WTC11 (cell line): ENCODE data around the gene ASXL3. TPM values are rescaled to one million over a fixed set of nuclear protein-coding genes. Genes with fewer than 3 reads are reported as not detected.

Experiments used
- ATAC-seq: fragments of 200-7000 bp; cut with Tn5 transposase; 2 replicates; pipeline ENCODE4 v1.10.0; 2021; ENCODE audit warnings: mild to moderate bottlenecking, moderate library complexity
- CTCF ChIA-PET: fragments of 300-600 bp; sonication (Branson Sonifier 250); formaldehyde crosslinking; loops from one replicate; lab custom pipeline; 2021; ENCODE audit warnings: antibody characterized with exemption; lab: Charles Lee
- POLR2A ChIA-PET: fragments of 350-600 bp; sonication (Branson Sonifier 250); formaldehyde crosslinking; loops from one replicate; lab custom pipeline; 2021; ENCODE audit warnings: antibody characterized with exemption; lab: Charles Lee
- DNase-seq: peaks from one replicate; pipeline ENCODE4 v3.0.0; 2021; ENCODE audit warnings: low spot score
- H3K27ac Mint-ChIP-seq: 2 replicates; pipeline ENCODE4 v1.8.0; 2021; ENCODE audit warnings: mixed read lengths
- H3K27me3 Mint-ChIP-seq: 2 replicates; pipeline ENCODE4 v1.8.0; 2021; ENCODE audit warnings: low read depth, mild to moderate bottlenecking, moderate library complexity, mixed read lengths
- H3K36me3 Mint-ChIP-seq: 2 replicates; pipeline ENCODE4 v1.8.0; 2021; ENCODE audit warnings: mixed read lengths
- H3K4me1 Mint-ChIP-seq: 2 replicates; pipeline ENCODE4 v1.8.0; 2022; ENCODE audit warnings: mixed read lengths
- H3K4me3 Mint-ChIP-seq: 2 replicates; pipeline ENCODE4 v1.8.0; 2021; ENCODE audit warnings: mild to moderate bottlenecking, moderate library complexity, mixed read lengths
- H3K9me3 Mint-ChIP-seq: 2 replicates; pipeline ENCODE4 v1.8.0; 2021; ENCODE audit warnings: mixed read lengths
- CBFB ChIP-seq: sonication (generic); formaldehyde crosslinking; IDR thresholded peaks from 2 replicates; pipeline ENCODE4 v1.8.1; 2022; ENCODE audit warnings: mild to moderate bottlenecking, low read depth, missing genetic modification reagents
- CREM ChIP-seq: sonication (generic); formaldehyde crosslinking; IDR thresholded peaks from 2 replicates; pipeline ENCODE4 v1.8.1; 2022; ENCODE audit warnings: mild to moderate bottlenecking, missing genetic modification reagents, moderate library complexity
- ERG ChIP-seq: fragments of 250-450 bp; sonication (Bioruptor Pico); IDR thresholded peaks from 2 replicates; pipeline ENCODE4 v1.8.0; 2021; ENCODE audit warnings: mild to moderate bottlenecking
- GABPB1 ChIP-seq: sonication (generic); formaldehyde crosslinking; IDR thresholded peaks from 2 replicates; pipeline ENCODE4 v1.8.1; 2023; ENCODE audit warnings: mild to moderate bottlenecking, missing genetic modification reagents
- HMGXB4 ChIP-seq: sonication (generic); formaldehyde crosslinking; IDR thresholded peaks from 2 replicates; pipeline ENCODE4 v1.8.1; 2023; ENCODE audit warnings: mild to moderate bottlenecking, moderate library complexity, missing genetic modification reagents
- PRRX2 ChIP-seq: fragments of 250-450 bp; sonication (Bioruptor Pico); IDR thresholded peaks from 2 replicates; pipeline ENCODE4 v1.8.0; 2021; ENCODE audit warnings: mild to moderate bottlenecking
- RORB ChIP-seq: fragments of 250-450 bp; sonication (Bioruptor Pico); IDR thresholded peaks from 2 replicates; pipeline ENCODE4 v1.9.0; 2021; ENCODE audit warnings: mild to moderate bottlenecking
- SP1 ChIP-seq: sonication (generic); formaldehyde crosslinking; conservative IDR thresholded peaks from 2 replicates; pipeline ENCODE4 v1.8.1; 2022; ENCODE audit warnings: missing genetic modification reagents
- TEAD1 ChIP-seq: sonication (generic); formaldehyde crosslinking; IDR thresholded peaks from 2 replicates; pipeline ENCODE4 v1.8.0; 2022; ENCODE audit warnings: mild to moderate bottlenecking, missing genetic modification reagents
- ZBTB21 ChIP-seq: sonication (generic); formaldehyde crosslinking; IDR thresholded peaks from 2 replicates; pipeline ENCODE4 v1.8.1; 2023; ENCODE audit warnings: mild to moderate bottlenecking, missing genetic modification reagents, borderline replicate concordance
- ZNF263 ChIP-seq: sonication (generic); formaldehyde crosslinking; IDR thresholded peaks from 2 replicates; pipeline ENCODE4 v1.8.1; 2022; ENCODE audit warnings: low read depth, mild to moderate bottlenecking, moderate library complexity, missing genetic modification reagents
- ZNF425 ChIP-seq: fragments of 250-450 bp; sonication (Bioruptor Pico); conservative IDR thresholded peaks from 2 replicates; pipeline ENCODE4 v1.9.0; 2021; ENCODE audit warnings: mild to moderate bottlenecking
- ZNF671 ChIP-seq: fragments of 250-450 bp; sonication (Bioruptor Pico); IDR thresholded peaks from 2 replicates; pipeline ENCODE4 v1.8.0; 2021; ENCODE audit warnings: mild to moderate bottlenecking
- total RNA-seq: library from RNA; stranded (reverse); gene quantifications from 3 replicates; pipeline ENCODE4 v1.2.3, GENCODE V29; 2021
- TF ChIP-seq, protein P1 (sequence below): sonication (generic); formaldehyde crosslinking; IDR thresholded peaks from 2 replicates; pipeline ENCODE4 v1.8.0; 2022; ENCODE audit warnings: mild to moderate bottlenecking, missing genetic modification reagents
- TF ChIP-seq, protein P2 (sequence below): sonication (generic); formaldehyde crosslinking; IDR thresholded peaks from 2 replicates; pipeline ENCODE4 v1.8.0; 2023; ENCODE audit warnings: missing genetic modification reagents, mild to moderate bottlenecking, borderline replicate concordance
- TF ChIP-seq, protein P3 (sequence below): sonication (generic); formaldehyde crosslinking; IDR thresholded peaks from 2 replicates; pipeline ENCODE4 v1.8.0; 2022; ENCODE audit warnings: missing genetic modification reagents

ASXL3 gene
- total RNA-seq, 1 experiment from 2014 or later, result 0.35 TPM

GRCh38 chr18:33596178-33596854 lies 18.3 kb downstream of the ASXL3 start:
- ATAC-seq, result no peak
- TF ChIP-seq ZNF425 (CRISPR knock-in tag) (no peak), ZNF263 (CRISPR knock-in tag) (no peak), PRRX2 (no peak), TEAD1 (CRISPR knock-in tag) (no peak), CBFB (no peak), SP1 (CRISPR knock-in tag) (no peak)
- TF ChIP-seq, protein P1, sequence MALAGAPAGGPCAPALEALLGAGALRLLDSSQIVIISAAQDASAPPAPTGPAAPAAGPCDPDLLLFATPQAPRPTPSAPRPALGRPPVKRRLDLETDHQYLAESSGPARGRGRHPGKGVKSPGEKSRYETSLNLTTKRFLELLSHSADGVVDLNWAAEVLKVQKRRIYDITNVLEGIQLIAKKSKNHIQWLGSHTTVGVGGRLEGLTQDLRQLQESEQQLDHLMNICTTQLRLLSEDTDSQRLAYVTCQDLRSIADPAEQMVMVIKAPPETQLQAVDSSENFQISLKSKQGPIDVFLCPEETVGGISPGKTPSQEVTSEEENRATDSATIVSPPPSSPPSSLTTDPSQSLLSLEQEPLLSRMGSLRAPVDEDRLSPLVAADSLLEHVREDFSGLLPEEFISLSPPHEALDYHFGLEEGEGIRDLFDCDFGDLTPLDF (CRISPR knock-in tag), result no peak
- no peak overlapping the region for H3K27ac Mint-ChIP-seq
- H3K9me3 Mint-ChIP-seq, result no peaks in the 10 kb centered on the region
- H3K36me3 Mint-ChIP-seq, result no peaks in the 10 kb centered on the region
- H3K27me3 Mint-ChIP-seq, result no peaks in the 10 kb centered on the region
- DNase-seq, result no peak
- ChIA-PET POLR2A (no interaction called here), CTCF (no interaction called here)
- no peak overlapping the region for H3K4me3 Mint-ChIP-seq
- H3K4me1 Mint-ChIP-seq, result peaks cover 35% of the 10 kb centered on the region

GRCh38 chr18:33600846-33601245 lies 22.8 kb downstream of the ASXL3 start:
- peak; percentile 67 for ATAC-seq
- Mint-ChIP-seq H3K9me3 (no peaks in the 10 kb centered on the region), H3K4me1 (peaks cover 19% of the 10 kb centered on the region), H3K4me3 (no peak overlapping the region), H3K36me3 (no peaks in the 10 kb centered on the region), H3K27me3 (no peaks in the 10 kb centered on the region), H3K27ac (no peak overlapping the region)
- CTCF ChIA-PET, result interaction anchor here (1.7 kb wide), 1 partner anchor 369 kb away, joined by 4 read pairs; no protein-coding TSS in a partner anchor
- DNase-seq, result no peak
- POLR2A ChIA-PET, result no interaction called here
- TF ChIP-seq GABPB1 (CRISPR knock-in tag), result no peak
- no peak for TF ChIP-seq RORB (CRISPR knock-in tag)

DNA sequence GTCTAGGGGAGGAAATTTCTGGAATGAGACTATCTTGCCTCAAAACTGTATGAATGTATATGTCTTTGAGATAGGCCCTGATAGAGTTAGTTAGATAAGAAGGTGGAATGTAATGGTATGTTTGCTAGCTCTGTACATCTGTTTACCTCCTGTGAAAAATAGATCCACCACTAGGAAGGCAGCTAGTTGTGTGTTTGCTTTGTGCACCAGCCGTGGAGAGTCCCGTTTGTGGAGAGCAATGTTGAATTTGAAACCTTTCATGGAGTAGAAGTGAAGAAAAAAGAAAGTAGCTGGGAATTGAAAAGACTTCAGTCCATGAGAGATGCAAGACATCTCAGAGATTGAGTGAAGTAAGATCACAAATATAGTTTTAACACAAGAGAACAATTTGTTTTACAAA lies 25.4 kb downstream of the ASXL3 start:
- Mint-ChIP-seq H3K4me3 (no peak overlapping the region), H3K27me3 (no peaks in the 10 kb centered on the region), H3K36me3 (no peaks in the 10 kb centered on the region), H3K4me1 (peaks cover 14% of the 10 kb centered on the region), H3K27ac (no peak overlapping the region), H3K9me3 (no peaks in the 10 kb centered on the region)
- TF ChIP-seq, protein P2, sequence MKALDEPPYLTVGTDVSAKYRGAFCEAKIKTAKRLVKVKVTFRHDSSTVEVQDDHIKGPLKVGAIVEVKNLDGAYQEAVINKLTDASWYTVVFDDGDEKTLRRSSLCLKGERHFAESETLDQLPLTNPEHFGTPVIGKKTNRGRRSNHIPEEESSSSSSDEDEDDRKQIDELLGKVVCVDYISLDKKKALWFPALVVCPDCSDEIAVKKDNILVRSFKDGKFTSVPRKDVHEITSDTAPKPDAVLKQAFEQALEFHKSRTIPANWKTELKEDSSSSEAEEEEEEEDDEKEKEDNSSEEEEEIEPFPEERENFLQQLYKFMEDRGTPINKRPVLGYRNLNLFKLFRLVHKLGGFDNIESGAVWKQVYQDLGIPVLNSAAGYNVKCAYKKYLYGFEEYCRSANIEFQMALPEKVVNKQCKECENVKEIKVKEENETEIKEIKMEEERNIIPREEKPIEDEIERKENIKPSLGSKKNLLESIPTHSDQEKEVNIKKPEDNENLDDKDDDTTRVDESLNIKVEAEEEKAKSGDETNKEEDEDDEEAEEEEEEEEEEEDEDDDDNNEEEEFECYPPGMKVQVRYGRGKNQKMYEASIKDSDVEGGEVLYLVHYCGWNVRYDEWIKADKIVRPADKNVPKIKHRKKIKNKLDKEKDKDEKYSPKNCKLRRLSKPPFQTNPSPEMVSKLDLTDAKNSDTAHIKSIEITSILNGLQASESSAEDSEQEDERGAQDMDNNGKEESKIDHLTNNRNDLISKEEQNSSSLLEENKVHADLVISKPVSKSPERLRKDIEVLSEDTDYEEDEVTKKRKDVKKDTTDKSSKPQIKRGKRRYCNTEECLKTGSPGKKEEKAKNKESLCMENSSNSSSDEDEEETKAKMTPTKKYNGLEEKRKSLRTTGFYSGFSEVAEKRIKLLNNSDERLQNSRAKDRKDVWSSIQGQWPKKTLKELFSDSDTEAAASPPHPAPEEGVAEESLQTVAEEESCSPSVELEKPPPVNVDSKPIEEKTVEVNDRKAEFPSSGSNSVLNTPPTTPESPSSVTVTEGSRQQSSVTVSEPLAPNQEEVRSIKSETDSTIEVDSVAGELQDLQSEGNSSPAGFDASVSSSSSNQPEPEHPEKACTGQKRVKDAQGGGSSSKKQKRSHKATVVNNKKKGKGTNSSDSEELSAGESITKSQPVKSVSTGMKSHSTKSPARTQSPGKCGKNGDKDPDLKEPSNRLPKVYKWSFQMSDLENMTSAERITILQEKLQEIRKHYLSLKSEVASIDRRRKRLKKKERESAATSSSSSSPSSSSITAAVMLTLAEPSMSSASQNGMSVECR (CRISPR knock-in tag), result no peak
- TF ChIP-seq CREM (CRISPR knock-in tag), result no peak
- TF ChIP-seq, protein P3, sequence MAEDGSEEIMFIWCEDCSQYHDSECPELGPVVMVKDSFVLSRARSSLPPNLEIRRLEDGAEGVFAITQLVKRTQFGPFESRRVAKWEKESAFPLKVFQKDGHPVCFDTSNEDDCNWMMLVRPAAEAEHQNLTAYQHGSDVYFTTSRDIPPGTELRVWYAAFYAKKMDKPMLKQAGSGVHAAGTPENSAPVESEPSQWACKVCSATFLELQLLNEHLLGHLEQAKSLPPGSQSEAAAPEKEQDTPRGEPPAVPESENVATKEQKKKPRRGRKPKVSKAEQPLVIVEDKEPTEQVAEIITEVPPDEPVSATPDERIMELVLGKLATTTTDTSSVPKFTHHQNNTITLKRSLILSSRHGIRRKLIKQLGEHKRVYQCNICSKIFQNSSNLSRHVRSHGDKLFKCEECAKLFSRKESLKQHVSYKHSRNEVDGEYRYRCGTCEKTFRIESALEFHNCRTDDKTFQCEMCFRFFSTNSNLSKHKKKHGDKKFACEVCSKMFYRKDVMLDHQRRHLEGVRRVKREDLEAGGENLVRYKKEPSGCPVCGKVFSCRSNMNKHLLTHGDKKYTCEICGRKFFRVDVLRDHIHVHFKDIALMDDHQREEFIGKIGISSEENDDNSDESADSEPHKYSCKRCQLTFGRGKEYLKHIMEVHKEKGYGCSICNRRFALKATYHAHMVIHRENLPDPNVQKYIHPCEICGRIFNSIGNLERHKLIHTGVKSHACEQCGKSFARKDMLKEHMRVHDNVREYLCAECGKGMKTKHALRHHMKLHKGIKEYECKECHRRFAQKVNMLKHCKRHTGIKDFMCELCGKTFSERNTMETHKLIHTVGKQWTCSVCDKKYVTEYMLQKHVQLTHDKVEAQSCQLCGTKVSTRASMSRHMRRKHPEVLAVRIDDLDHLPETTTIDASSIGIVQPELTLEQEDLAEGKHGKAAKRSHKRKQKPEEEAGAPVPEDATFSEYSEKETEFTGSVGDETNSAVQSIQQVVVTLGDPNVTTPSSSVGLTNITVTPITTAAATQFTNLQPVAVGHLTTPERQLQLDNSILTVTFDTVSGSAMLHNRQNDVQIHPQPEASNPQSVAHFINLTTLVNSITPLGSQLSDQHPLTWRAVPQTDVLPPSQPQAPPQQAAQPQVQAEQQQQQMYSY (CRISPR knock-in tag), result no peak
- no peak for TF ChIP-seq ZBTB21 (CRISPR knock-in tag)
- TF ChIP-seq HMGXB4 (CRISPR knock-in tag), result no peak
- TF ChIP-seq SP1 (CRISPR knock-in tag), result no peak
- no peak for TF ChIP-seq ZNF671
- no peak for TF ChIP-seq ERG (CRISPR knock-in tag)
- ChIA-PET CTCF (no interaction called here), POLR2A (no interaction called here)
- ATAC-seq (no peak), DNase-seq (no peak)
